GM18526 (cell line): ENCODE measurements around the gene CFAP92.
A peak's percentile ranks its signal among the peaks of the same experiment; 100 is the strongest.

ENCODE experiments used
- POLR2A ChIP-seq: IDR thresholded peaks from 3 replicates; pipeline ENCODE4 v1.6.1; 2011; ENCODE audit not compliant: insufficient read length; ENCODE audit errors: extremely low read depth

The CFAP92 gene

DNA sequence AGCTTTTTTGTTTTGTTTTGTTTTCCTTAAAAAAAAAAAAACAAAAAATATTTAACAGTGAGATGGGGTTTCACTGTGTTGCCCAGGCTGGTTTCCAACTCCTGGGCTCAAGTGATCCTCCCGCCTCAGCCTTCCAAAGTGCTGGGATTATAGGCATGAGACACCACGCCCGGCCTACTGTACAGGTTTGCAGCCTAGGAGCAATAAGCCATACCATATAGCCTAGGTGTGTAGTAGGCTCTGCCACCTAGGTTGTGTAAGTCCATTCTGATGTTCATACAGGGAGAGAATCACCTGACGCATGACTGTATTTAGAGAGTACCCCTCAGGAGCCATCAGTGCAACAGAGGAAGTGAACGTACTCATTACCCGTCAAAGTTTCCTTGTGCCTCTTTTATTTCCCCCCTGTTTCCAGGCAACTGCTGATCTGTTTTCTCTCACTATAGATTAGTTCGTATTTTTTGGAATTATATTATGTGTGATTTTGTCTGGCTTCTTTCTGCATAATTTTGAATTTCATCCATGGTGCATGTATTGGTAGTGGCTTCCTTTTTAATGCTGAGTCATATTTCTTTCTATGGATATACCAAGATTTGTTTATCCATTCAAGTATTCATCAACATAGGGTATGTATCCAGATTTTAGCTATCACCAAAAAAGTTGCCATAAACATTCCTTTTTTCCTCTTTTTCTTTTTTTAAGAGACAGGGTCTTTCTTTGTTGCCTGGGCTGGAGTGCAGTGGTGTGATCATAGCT, 104.6 kb downstream of the CFAP92 start:
- no peak for TF ChIP-seq POLR2A

DNA sequence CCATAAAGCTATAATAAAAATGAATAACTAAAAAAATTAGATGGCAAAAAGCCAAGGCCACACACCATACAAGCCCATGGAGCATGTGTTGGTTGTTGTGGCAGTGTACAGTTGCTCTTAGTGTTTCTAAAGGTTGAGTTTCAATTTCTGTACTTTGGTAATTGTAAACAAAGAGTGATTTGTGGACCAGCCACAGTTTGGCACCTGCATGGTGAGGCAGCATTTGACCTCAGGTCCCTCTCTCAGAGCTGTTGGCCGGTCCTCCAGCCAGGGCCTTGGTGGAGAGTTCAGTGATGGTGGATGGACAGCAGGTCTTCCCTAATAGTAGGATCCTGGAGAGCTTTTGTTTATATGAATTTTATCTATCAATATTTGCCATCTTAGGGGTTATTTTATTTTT, 108.9 kb downstream of the CFAP92 start:
- TF ChIP-seq POLR2A, result no peak

DNA sequence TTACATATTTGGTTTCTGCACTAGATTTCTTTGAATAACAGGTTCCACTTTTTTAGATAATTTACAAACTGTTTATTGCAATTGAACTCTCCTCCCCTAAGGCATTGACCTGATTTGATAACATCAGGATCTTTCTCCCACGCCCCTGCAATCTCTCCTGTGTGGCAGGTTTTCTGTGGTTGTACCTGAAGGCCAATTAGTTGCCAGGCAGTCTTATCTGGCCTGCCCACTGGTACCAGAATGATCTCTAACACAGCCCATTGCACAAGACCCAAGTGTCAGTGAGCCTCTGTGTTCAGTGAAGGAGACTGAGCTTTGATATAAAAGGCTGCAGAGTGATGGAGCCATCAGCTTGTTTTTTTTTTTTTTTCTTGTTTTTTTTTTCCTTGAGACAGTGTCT, 111.2 kb downstream of the CFAP92 start:
- no peak for TF ChIP-seq POLR2A

DNA sequence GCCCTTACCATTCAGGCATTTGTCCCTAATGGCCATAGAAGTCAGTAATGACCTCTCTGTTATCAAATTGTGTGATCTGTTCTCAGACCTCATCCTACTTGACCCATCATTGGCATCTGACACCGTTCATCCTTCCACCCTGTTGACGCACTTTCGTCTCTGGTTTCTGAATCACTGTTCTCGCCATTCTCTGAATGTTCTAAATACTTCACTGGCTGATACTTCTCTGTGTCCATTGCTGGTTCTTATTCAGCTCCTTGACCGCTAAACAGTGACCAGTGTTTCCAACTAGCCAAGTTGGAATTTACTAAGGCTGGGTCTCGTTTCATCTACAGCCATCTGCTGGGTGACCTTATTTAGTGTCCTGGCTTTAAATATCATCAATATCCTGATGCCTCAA, 112.3 kb downstream of the CFAP92 start:
- no peak for TF ChIP-seq POLR2A

DNA sequence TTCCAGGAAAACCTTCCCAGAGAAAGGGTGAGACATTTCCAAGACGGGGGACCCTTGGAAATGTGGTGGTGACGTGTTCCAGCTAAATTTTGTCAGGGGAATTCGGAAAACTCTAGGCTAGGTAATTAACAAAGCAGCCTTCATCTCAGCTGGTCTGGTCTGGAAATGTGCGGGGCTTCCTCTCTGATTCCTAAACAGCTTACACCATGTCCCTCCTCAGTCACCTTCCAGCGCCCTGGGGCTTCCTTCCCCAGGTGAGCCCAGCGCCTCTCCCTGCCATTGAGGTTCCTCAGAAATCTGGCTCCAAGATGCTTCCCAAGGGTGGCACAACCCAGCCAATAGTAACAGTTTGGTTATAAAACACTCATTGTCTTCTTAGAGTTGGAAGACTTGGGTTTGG, 113.9 kb downstream of the CFAP92 start:
- TF ChIP-seq POLR2A, result no peak

DNA sequence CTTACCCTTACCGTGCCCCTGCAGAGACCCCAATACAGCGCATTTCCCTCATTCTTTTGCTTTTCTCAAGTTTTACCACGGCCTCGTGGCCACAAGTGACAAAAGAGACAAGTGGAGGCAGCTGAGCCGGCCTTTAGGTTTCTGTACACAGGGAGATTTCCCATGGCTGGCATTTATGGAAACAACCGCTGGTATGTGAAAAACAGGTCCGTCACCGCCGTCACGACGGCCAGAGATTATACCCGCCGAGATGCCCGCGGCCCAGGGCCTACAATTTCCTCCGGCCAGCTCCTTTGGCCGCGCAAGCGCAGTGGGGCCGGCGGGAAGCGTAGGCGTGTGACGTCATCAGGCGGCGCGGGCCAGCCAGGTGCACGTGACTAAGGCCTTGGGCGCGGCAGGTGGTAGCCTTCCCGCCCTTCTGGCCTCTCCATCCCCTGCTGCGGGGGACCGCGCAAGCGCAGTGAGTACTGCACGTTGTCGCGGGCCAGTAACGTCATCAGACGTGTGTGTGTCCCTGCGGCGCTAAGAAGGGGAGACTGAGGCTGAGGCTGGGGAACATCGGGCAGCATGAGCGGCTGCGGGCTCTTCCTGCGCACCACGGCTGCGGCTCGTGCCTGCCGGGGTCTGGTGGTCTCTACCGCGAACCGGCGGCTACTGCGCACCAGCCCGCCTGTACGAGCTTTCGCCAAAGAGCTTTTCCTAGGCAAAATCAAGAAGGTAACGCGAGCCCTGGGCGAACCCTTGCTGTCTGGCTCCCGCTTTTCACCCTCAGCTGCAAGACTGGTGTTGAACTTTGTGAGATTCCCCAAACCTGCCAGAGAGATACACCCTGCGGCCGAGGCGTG, 114.5 kb downstream of the CFAP92 start, which contains the start of gene ACAD9:
Gene ACAD9 (plus strand): TSS at position 496 of the 845 bp plus-strand sequence. CDS start 72 bp downstream, at position 568.
- TF ChIP-seq POLR2A, result peak; percentile 93

DNA sequence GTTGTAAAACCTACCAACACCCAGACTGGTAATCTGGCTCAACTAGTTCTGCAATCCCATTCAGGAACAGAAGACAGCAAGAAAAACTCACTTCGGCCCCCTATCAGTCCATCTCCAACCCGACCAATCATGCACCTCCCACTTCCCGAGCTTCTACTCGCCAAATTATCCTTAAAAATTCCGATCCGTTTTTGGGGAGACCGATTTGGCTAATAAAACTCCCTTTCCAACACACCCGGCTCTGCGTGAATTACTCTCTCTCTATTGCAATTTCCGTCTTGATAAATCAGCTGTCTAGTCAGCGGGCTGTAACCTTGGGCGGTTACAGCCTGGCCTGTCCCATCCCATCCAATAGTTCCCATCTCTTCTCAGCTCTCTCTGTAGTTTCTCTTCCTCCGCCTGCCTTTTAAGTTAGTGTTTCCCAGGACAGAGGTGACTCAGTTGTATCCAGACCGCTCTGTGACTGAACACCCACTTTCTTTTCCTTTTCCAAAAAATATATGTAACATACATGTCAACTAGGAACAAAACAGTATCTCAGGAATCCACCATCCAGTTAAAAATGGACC, 115.2 kb downstream of the CFAP92 start:
- TF ChIP-seq POLR2A, result no peak

DNA sequence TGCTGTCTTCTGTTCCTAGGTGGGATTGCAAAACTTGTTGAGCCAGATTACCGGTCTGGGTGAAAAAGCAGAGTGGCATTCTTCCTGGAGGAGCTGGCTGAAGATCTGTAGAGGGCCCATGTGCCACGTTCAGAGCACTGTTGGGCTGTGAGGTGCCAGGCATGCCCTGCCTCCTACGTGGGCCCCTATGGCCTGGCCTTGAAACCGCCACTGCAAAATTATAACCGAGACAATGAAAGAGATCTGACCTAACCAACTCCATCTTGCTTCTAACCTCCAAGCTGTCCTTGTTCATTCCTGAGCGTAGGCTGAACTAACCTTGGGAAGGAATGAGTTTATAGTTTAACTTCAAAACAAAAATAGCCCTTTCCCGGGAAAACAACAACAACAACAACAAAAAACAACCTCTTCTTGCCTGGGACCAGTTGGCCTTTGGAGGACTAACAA, 115.8 kb downstream of the CFAP92 start:
- TF ChIP-seq POLR2A, result no peak

DNA sequence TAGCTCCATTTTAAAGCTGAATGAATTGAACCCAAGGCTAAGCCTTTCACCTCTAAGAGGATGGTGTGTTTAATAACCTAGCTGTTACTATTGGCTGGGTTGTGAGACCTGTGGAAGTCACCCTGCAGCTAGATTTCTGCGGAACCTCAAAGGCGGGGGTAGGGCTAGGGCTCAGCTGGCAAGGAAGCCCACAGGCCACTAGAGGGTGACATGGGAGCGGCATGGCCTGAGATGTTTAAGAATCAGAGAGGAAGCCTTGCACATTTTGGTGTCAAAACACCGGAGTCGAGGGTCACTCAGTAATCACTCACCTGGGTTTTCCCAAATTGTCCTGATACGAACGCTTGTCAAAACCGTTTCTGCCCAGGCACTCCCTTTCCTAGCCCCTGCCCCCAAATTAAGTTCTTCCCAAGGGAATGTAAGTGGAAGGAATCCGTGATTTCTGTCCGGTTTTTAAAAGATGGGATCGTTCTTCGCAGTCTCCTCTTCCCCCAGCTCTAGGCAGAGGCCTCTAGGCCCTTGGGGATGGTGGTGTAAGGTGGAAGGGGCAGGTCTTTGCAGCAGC, 118.2 kb downstream of the CFAP92 start:
- TF ChIP-seq POLR2A, result no peak

DNA sequence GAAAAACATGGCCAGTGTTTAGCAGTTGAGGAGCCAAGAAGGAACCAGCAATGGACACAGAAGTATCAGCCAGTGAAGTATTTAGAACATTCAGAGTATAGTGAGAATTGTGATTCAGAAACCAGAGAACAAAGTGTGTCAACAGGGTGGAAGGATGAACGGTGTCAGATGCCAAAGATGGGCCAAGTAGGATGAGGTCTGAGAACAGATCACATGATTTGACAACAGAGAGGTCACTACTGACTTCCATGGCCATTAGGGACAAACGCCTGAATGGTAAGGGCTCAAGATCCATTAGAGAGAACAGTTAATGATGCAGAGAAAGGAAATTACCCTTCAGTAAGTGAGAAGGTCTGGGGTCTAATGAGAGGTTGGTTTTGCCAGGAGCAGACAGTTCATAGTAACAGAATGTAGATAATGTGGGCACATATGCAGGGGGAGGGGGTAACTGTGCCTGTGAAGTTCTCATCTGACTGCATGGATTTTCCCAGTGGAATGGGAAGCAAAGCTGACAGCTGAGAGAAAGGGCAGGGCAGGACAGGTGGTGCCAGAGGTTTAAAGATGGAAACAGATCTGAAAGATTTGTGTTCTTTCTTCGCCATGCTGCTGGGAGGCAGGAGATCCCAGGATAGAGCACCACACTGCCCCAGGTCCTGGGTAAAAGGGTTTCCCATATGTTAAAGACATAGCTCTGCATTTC, 119.2 kb downstream of the CFAP92 start:
- no peak for TF ChIP-seq POLR2A

DNA sequence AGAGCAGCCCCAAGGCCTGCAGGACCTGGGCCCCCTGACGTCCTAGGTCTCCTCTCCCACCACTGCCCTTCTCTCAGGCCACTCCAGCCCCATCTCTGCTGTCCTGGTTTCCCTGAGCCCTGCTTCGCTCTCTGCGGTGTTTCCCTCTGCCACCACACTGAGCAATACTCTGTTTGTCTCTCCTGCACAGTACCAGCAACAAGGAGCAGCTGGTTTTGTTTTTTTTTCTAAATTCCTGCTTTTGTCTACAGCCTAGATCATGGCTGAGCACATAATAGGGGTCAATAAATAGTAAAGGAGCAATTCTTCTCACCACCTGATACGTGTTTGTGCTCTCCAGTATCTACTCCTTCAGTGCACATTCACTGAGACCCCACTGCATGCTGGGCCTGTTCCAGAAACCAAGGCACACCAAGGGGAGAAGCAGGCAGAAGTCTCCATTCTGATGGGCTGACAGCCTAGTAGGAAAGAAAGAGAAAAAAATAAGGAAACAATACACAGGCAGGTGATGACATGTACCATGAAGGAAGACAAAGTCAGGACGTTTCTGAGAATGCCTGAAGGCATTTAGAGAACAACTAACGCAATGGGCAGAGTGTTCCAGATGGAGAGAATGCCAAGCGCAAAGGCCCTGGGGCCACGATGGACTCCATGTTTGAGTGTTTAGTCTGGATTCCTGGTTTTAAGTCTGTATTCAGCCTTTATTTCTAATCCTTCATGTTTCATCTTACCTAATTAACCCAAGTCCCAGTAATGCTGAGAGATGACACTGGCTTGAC, 120.4 kb downstream of the CFAP92 start:
- TF ChIP-seq POLR2A, result no peak

DNA sequence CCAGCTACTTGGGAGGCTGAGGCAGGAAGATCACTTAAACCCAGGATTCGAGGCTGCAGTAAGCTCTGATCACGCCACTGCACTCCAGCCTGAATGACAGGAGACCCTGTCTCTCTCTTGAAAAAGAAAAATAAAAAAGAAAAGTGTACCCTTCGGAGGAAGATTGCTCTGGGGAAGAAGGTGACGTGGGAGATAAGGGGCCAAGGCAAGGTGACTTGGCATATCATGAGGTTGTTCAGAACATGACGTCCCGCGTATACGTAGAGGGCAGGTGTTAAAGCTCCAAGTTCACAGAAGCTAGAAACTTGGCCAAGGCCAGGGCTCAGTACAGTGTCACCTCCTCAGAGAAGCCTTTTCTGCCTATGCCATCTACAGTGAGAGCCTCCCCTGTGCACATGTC, 121.1 kb downstream of the CFAP92 start:
- TF ChIP-seq POLR2A, result no peak

DNA sequence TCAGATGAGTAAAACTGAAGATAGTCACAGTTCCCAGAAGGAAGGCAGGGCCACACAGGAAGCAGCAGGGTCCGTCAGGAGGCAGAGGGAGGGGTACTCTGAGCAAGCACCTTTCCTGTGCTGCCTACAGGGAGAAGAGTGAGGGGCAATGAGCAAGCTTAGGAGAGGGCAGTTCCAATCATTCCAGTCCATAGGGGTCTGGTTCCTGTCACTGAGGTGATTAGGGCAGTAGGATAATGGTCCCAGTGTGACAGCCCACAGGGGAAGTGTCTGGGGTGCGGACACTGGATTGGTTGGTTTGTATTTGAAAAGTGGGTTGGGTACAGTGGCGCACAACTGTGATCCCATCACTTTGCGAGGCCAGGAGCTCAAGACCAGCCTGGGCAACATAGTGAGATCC, 121.6 kb downstream of the CFAP92 start:
- TF ChIP-seq POLR2A, result no peak

DNA sequence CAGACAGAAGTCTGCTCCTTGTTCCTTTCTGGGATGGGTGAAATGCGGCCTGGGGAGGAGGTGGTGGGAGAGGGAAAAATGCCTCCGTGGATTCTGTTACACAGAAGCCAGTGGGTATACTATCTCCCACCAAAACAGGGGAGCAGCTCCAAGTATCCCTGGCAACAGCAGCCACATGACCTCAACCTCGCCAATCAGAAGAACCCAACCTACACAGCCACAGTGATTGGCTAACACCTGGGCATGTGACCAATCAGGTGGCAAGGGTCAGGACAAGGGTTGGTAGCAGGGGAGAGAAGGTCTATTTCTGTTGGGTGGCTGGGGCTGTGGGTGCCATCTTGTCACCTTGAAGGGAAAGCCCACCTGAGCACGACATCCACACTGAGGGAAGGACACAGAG, 123.5 kb downstream of the CFAP92 start:
- no peak for TF ChIP-seq POLR2A
